Hepatocyte (in vitro differentiated cells): Measurements from ENCODE around the gene EHD1.

Experiments
- EZH2 ChIP-seq: fragments of 200-600 bp; sonication (generic); IDR thresholded peaks from 2 replicates; pipeline ENCODE4 v1.6.1; 2016; ENCODE audit warnings: antibody characterized with exemption, mild to moderate bottlenecking, borderline replicate concordance
- TF ChIP-seq, protein P1 (sequence below): fragments of 200-600 bp; sonication (generic); IDR thresholded peaks from 2 replicates; pipeline ENCODE4 v1.5.1; 2016; ENCODE audit warnings: antibody characterized with exemption, mild to moderate bottlenecking; ENCODE audit not compliant: poor library complexity

DNA sequence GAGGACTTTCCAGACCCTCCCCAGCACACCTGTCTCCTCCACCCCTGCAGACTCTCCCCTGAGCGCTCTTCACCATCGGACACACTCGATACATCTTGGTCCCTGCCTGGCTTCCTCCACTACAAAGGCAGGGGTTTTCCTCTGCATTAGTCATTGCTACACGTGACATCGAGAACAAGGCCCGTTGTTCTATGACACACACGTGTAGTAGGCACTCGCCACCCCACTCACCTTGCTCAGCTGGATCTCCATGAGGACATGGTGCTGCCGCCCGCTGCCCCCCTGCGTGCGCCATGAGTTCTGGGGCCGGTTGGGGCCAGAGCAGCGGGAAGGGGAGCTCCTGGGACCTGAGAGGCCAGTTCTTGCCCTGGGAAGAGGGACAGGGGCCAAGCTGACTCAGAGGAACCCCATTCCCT, 21.9 kb upstream of the EHD1 start:
- TF ChIP-seq, protein P1, sequence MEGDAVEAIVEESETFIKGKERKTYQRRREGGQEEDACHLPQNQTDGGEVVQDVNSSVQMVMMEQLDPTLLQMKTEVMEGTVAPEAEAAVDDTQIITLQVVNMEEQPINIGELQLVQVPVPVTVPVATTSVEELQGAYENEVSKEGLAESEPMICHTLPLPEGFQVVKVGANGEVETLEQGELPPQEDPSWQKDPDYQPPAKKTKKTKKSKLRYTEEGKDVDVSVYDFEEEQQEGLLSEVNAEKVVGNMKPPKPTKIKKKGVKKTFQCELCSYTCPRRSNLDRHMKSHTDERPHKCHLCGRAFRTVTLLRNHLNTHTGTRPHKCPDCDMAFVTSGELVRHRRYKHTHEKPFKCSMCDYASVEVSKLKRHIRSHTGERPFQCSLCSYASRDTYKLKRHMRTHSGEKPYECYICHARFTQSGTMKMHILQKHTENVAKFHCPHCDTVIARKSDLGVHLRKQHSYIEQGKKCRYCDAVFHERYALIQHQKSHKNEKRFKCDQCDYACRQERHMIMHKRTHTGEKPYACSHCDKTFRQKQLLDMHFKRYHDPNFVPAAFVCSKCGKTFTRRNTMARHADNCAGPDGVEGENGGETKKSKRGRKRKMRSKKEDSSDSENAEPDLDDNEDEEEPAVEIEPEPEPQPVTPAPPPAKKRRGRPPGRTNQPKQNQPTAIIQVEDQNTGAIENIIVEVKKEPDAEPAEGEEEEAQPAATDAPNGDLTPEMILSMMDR, result no peak
- no peak for TF ChIP-seq EZH2
